Stimulated activated CD8-positive, alpha-beta memory T cell treated with anti-CD3 and anti-CD28 coated beads, Interleukin-4, amount 100 ng/mL, for 4 hours (primary cell): ENCODE results near the gene KDM3B.
"Not testable (repeated sequence)": the region's sequence is repeated elsewhere in the genome, so short reads cannot be mapped to it uniquely, and the experiment has no call there.

ENCODE experiments used
- DNase-seq, 2 donors: peaks; one replicate each; pipeline ENCODE4 v3.0.0-alpha.2; 2020; ENCODE audit warnings: low read depth in 2 of 2, low spot score in 1 of 2

Gene KDM3B, protein sequence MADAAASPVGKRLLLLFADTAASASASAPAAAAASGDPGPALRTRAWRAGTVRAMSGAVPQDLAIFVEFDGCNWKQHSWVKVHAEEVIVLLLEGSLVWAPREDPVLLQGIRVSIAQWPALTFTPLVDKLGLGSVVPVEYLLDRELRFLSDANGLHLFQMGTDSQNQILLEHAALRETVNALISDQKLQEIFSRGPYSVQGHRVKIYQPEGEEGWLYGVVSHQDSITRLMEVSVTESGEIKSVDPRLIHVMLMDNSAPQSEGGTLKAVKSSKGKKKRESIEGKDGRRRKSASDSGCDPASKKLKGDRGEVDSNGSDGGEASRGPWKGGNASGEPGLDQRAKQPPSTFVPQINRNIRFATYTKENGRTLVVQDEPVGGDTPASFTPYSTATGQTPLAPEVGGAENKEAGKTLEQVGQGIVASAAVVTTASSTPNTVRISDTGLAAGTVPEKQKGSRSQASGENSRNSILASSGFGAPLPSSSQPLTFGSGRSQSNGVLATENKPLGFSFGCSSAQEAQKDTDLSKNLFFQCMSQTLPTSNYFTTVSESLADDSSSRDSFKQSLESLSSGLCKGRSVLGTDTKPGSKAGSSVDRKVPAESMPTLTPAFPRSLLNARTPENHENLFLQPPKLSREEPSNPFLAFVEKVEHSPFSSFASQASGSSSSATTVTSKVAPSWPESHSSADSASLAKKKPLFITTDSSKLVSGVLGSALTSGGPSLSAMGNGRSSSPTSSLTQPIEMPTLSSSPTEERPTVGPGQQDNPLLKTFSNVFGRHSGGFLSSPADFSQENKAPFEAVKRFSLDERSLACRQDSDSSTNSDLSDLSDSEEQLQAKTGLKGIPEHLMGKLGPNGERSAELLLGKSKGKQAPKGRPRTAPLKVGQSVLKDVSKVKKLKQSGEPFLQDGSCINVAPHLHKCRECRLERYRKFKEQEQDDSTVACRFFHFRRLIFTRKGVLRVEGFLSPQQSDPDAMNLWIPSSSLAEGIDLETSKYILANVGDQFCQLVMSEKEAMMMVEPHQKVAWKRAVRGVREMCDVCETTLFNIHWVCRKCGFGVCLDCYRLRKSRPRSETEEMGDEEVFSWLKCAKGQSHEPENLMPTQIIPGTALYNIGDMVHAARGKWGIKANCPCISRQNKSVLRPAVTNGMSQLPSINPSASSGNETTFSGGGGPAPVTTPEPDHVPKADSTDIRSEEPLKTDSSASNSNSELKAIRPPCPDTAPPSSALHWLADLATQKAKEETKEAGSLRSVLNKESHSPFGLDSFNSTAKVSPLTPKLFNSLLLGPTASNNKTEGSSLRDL (N-terminal part only)

DNA sequence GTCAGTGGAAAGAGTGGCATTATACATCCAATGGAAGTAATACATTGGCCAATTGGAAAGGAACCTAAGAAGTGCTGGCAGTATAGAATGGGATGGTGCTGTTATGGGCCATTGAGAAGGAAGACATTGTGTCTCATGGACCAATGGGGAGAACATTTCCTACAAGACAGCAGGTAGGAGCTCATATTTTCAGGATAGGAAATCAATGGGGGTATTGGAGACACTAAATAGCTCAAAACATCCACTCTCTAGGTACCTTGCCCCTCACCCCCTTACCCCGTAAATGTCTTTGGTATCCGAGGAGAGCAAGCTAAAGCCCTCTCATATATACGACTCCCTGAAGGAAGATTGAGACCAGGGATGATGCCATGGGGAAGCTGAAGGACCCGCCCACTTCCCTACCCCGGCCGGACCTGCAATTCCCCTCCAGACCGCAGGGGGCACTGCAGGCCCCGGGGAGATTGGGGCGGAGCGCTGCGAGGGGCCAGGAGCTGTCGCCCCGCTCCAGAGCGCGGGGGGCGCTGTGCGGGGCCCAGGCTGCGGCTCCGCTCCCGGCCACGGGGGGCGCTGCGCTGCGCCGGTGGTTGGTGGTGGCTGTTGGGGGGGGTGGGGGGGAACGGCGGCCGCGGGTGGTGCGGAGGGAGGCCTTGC, at the start of gene KDM3B:
Gene KDM3B (plus strand): TSS at position 615 of the 651 bp plus-strand sequence. CDS start 111 bp downstream, outside the sequence.
- DNase-seq = peak; percentile 75 to 84

DNA sequence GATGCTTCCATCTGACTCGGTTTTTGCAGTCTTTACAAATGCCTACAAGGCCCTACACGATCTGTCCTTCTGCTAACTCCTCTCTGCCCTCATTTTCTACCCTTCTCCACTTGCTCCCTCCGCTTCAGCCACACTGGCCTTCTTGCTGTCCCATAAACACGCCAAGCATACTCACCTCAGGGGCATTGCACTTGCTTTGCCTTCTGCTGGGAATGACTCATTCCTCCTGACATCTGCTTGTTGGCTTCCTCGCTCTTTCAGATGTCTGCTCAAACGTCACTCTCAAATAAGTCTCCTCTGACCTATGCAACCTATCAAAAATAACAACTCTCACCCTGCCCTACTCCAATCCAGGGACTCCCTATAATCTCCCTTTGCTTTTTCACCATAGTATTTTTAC, 49.1 kb upstream of the KDM3B start:
- no peak for DNase-seq

DNA sequence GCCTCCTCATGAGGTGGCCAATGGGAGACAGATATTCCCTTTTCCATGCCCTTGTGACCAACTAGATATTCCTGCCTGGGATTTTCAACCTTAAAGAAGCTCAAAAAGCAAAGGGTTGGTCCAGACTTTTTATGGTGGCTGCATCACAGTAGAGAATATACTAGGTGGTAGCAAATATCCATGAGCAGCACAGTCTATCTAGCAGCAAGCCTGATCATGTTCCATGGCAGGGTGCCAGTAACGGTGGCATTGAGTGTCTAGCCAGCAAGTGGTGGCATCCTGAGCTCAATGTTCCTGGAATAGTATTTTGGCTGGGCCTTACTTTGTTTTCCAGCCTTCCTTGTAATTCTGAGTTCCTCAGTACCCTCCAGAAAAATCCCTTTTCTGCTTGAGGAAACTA, 46.7 kb upstream of the KDM3B start:
- DNase-seq = no peak

DNA sequence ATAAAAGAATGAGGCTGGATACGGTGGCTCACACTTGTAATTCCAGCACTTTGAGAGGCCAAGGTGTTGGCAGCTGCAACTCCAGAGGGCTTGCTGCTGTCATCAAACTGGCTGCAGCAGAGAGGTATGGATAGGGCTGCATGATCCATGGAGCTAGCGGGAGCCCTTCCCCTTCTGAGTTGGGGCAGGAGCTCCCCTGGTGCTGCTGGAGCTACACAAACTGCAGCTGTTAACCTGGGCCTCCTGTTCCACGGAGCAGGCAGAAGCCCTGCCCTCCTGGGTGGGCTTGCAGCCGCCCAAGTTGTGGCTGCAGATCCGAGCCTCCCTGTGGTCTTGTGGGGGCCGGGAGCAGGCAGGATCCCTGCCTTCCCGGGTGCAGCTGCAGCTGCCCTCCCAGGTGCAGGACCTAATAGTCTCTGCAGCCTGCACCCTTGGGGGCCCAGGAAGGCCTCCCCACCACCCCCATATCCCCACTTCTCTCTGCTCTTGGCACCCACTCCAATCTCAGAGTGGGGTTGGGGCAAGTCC, 36.7 kb upstream of the KDM3B start:
- DNase-seq = no peak

DNA sequence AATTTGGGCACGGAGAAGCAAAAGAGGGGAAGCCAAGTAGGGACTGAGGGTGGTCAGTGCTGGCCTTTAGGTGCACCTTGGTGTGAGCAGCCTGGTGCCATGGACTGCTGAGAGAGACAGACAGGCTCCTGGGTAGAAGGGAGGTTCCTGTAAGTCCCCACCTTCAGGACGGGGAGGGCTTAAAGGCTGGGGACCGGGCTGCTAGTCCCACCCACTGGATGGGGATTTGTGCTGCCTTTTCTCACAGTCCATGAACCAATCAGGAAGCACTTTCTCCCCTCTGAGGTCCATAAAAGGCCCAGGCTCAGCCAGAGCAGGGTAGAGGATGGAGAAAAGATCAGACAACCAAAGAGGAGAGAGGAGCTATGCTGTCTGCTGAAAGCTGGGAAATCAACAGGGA, 36.1 kb upstream of the KDM3B start:
- DNase-seq = no peak

DNA sequence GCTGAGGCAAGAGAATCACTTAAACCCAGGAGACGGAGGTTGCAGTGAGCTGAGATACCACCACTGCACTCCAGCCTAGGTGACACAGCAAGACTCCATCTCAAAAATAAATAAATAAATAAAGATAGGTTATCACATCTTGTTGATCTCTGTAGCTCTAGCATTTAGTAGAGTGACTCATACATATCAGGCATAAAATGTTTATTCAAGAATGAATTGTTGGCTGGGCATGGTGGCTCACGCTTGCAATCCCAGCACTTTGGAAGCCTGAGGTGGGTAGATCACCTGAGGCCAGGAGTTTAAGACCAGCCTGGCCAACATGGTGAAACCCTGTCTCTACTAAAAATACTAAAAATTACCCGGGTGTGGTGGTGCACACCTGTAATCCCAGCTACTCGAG, 34.3 kb upstream of the KDM3B start:
- not testable (repeated sequence) for DNase-seq

DNA sequence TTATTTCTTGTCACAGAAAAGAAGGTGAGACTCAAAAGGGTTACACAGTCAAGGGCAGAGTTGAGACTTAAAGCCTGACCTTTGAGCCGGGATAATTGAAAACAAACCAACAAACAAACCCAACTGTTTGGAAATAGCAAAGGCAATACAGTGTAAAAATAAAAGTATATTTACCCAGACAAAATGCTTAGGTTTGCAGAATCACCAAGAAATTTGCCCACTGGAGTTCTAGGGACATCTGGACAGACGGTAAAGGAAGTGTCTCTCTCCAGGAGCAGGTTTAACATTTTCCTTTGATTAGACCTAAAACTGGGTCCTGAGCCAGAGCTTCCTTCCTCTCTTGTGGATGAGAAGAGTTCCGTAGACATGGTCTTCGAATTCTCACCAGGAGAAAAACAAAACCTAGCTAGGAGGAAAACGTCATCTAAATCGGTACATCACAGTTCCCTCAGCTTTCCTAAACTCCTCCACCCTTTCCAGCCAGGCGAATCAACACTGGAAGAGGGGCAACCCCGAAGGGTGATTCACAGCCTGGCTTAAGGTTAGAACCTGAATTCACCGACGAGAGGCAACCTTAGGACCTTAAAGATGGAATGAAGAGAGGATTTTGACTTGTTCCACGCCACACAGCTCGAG, 21.6 kb upstream of the KDM3B start:
- no peak for DNase-seq

DNA sequence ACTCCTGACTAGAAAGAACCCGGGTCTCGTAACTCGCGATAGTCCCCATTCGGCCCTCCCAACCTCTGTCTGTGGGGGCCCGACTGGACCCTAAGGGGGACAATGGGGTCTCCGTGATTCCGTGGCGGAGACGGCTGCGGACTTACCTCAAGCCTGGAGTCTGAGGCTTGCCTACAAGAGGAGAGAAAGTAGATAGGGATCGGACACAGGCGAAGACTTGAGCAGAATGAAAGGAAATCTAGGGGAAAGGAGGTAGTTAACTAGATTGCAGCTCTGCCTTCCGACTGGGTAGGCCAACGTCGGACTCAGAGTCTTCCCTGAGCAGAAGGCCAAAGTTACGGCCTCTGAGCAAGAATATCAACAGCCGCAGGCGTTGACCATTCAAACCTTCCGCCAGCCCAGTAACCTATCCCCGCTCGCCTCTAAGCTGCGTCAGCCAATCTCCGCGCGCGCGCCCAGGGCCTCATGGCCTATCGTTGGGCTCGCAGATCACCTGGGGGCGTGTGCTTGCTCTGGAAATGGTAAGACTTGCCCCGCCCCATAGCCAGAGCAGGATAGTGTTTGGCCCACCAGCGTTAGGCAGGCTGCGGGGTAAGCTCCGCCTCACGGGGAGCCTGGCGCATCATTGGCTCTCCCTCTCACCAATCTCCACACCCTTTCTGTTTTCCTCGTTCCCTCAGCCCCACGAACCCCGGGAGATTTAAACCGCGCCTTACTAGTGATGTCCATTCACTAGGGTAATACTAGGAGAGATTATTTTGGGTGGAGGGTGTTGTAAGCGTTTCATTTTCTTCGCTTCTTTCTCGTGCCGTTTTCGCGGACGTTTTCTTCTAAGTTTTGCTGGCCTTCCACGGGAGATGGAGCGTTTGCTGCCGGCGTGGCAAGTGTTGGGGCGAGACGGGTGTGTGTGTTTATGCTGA, 20.8 kb upstream of the KDM3B start, which contains the start of gene CDC25C:
Gene CDC25C (minus strand): TSS at position 356 of the 920 bp plus-strand sequence. CDS start 624 bp downstream, outside the sequence.
- peak; percentile 92 to 95 for DNase-seq

DNA sequence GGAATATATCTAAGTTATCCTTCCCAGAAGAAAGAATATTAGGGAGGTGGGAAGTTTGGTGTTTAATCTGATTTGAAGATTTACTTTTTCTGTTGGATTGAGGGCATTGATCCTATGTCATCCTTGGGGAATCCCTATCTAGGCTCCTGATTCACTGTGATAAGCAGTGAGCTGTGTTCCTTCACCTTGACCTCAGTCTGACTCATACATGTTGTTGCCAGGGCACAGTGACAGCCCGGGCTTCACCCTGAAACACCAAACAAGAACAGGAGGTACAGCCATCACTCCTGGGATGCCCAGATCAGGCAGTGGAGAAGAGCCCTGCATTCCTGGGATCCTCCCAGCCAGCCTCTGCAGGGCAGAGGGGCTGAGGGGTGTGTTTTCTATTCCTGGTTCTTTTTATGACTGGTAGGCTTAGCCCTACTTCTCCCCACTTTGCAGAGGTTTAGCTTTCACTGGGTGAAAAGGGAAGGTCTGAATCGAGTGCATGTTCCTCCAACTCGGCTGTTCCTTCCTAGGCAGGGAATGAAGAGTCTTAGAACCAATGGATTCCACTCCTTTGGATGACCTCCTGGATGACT, 17.5 kb upstream of the KDM3B start:
- DNase-seq = no peak

DNA sequence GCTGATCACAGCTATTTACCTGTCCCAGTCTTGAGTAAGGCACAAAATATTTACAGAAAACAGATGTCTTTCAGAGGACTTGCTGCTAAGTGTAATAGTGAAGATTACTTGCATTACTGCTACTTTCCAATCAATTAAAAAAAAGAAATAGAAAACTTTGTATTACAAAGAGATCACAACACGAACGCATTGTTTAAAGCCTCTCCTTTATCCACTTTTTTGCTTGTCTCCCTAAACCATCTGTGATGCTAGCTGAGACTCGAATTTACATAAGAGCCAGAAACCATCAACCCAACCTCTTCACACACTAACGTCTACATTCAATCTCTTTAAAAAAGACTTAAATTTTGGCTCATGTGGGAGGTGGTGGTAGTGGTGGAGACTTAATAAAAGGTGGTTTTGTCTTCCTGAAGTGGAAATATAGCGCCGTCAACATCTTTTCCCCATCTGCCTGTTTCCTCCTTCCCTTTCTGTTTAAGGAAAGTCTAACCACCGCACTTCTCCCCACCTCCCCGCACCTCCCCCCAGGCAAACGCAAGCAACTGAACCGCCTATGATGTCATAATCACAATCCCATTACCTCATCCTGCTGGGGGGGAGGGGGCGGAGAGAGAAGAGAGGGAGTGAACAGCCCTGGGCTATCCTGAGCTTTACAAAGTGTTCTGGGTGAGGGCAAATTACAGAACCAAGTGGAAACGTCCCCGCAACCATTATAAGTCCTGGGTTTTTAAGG, 15.4 kb upstream of the KDM3B start:
- no peak for DNase-seq

DNA sequence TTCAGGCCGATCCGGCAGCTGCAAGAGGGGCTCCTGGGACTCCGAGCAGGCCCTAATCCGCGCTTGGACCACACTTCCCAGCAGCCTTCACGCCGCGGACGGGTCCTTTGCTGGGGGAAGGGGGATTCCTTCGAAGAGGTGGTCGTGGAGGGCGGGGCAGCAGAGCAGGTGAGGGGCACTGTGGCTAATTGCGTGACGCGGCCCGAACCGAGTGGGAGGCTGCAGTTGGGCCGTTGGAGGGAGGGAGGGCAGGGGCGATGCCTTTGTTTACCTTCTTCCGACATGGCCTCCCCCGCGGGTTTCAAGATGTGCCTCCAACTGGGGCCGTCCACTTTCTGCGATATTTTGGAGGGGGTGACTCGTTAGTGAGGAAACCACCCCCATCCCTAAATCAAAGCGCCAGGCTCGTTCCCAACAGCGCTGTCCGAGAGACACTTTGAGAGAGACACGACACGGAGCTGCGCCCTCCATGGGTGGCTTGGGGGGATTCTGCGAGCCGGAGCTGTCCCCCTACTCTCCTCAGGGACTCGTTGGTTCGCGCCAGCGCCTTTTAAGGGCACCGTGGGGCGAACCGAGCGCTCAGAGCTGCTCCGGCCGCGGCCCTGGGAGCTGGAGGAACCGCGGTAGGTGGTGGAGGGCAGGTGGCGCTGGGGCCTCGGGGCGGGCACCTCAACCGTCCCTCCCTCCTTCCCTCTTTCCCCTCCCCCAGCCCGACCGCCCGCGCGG, 14.6 kb upstream of the KDM3B start, which contains the start of gene FAM53C:
Gene FAM53C (plus strand): TSS at position 582 of the 726 bp plus-strand sequence. CDS start 3,070 bp downstream, outside the sequence.
- peak; percentile 80 for DNase-seq

DNA sequence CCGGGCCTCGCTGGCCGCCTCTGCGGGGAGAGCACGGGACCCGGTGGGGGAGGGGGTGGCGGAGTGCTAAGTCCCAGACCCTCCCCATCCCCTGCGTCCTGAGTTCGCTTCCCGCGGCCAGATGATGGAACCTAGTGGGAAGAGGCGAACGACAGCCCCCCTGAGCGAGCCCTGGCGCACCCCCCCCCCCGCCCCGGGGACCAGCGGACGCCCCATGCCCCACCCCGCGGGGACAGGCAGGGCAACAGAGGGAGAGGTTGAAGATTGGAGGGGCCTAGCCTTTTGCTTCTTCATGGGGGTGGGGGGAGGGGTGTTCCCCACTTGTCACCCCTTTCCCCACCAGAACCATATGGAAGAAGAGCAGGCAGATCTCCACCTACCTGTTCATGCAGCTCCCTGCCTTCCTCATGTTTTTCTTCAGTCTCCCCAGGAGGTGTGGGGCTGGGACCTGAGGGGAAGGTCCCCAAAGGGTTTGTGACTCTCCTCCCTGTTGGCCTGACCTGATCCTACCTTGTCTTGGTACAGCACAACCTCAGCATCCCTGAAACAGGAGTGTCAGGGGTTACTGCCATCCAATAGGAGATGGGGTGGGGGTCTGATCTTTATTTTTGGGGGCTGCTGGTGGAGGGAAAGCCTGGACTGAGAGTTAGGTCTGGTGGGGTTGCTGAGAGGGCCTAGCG, 13.9 kb upstream of the KDM3B start:
- DNase-seq = no peak

DNA sequence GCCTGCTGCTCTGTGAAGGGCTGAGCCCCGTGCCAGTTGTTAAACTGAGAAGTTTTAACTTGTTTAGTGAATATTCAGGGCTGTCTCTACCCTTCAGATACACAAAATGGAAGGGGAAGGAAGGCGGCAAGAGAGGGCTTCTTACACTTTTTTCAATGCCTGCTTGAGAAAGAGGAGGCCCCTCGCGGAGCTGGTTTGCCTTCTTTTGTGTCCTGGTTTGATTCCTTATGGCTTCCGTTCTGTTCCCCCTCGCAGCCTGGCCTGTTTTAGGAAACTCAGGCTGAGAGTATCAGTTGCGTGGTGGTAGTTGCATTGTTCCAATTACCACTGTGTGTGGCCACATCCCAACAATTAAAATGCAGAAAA, 13.4 kb upstream of the KDM3B start:
- no peak for DNase-seq

DNA sequence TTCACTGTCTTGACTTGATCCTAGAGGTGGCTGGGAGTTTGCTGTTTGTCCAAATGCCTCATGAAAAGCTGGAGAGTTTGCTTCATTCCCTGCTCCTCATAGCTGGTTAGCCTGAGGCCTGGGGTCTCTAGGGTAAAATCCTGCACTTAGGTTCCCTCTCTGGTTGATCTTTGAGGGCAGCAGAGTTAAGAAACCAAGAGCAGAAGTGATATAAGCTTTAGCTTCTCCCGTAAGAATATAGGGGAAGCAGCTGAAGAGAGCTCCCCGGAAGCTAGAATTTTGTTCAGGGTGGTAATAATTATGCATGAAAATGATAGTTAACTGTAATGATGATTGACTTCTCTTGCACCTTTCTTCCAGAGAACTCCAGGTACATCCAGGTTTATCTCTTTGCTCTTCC, 13.0 kb upstream of the KDM3B start:
- DNase-seq = no peak

DNA sequence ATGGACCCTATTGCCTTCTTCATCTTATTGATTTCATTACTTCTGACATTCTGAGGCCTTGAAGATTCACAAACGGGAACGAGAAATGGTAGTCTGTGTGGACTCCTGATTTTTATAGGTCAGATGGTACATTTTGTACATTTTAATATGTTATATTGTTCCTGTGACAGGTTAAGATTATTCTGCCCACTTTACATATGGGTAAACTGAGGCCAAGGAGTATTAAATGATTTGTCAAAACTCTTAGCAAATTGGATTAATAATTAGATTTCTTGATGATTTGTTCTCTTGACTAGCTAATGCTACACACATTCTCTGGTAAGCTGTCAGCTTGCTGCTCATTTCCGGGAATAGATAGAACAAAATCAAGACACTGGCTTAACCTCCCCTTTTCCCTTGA, 12.5 kb upstream of the KDM3B start:
- DNase-seq = no peak

DNA sequence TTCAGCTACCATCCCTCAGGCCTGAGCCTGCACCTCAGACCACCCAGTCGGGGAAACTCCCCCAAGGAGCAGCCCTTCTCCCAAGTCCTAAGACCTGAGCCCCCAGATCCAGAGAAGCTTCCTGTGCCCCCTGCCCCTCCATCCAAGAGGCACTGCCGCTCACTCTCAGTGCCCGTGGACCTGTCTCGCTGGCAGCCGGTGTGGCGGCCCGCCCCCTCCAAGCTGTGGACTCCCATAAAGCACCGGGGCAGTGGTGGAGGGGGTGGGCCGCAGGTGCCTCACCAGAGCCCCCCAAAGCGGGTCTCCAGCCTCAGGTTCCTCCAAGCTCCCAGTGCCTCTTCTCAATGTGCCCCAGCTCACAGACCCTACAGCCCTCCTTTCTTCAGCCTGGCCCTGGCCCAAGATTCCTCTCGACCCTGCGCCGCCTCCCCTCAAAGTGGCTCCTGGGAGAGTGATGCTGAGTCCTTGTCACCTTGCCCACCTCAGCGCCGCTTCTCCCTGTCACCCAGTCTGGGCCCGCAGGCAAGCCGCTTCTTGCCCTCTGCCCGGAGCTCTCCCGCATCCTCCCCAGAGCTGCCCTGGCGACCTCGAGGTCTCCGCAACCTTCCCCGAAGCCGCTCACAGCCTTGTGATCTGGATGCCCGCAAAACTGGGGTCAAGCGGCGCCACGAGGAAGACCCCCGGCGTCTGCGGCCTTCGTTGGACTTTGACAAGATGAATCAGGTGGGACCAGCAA, 7.4 kb upstream of the KDM3B start:
- no peak for DNase-seq
